Measurements from ENCODE around the gene PTPRM.

PTPRM gene

GRCh38 chr18:8454136-8454535 lies 887.0 kb downstream of the PTPRM start:
- H3K4me3 Mint-ChIP-seq, result no peak overlapping the region
- H3K27ac Mint-ChIP-seq, result no peak overlapping the region
- TF ChIP-seq CTCF (IDR thresholded peaks at IDR 0.05), result no peak
- peaks cover 4% of the 10 kb centered on the region for H3K9me3 Mint-ChIP-seq
- H3K36me3 Mint-ChIP-seq (ENCODE audit: low read depth), result no peaks in the 10 kb centered on the region
- DNase-seq, result no peak
- H3K4me1 Mint-ChIP-seq, result peaks cover 4% of the 10 kb centered on the region
- no peaks in the 10 kb centered on the region for H3K27me3 Mint-ChIP-seq (ENCODE audit: low read depth, poor library complexity)

GRCh38 chr18:8455661-8456614 lies 888.8 kb downstream of the PTPRM start:
- H3K4me1 Mint-ChIP-seq, result peaks cover 4% of the 10 kb centered on the region
- DNase-seq, result no peak
- no peak overlapping the region for H3K4me3 Mint-ChIP-seq
- no peaks in the 10 kb centered on the region for H3K36me3 Mint-ChIP-seq (ENCODE audit: low read depth)
- peaks cover 5% of the 10 kb centered on the region for H3K9me3 Mint-ChIP-seq
- H3K27me3 Mint-ChIP-seq (ENCODE audit: low read depth, poor library complexity), result peaks cover under 1% of the 10 kb centered on the region
- no peak overlapping the region for H3K27ac Mint-ChIP-seq
- no peak for TF ChIP-seq CTCF (IDR thresholded peaks at IDR 0.05)
